Smooth muscle cell (in vitro differentiated cells): ENCODE measurements around the gene TMEM47. TPM values are rescaled to one million over a fixed set of nuclear protein-coding genes. Genes with fewer than 3 reads are reported as not detected.

Experiments
- DNase-seq: peaks from one replicate; lab custom pipeline; 2025; ENCODE audit not compliant: unreplicated experiment; lab: John Stamatoyannopoulos, UW
- H2AFZ ChIP-seq: fragments of 200-600 bp; sonication (generic); 2 replicates; pipeline ENCODE4 v1.6.0; 2016; ENCODE audit warnings: antibody characterized with exemption, low read depth, mild to moderate bottlenecking
- H3F3A ChIP-seq: fragments of 200-600 bp; sonication (generic); 2 replicates; pipeline ENCODE4 v1.6.0; 2017; ENCODE audit warnings: antibody characterized with exemption, low read depth
- H3K27ac ChIP-seq: fragments of 200-600 bp; sonication (generic); 2 replicates; pipeline ENCODE4 v1.5.1; 2016; ENCODE audit warnings: low read depth, mild to moderate bottlenecking
- H3K27me3 ChIP-seq: fragments of 200-600 bp; sonication (generic); 2 replicates; pipeline ENCODE4 v1.6.1; 2016; ENCODE audit warnings: low read depth, mild to moderate bottlenecking
- H3K36me3 ChIP-seq: fragments of 200-600 bp; sonication (generic); 2 replicates; pipeline ENCODE4 v1.5.1; 2016; ENCODE audit warnings: low read depth
- H3K4me1 ChIP-seq: fragments of 200-600 bp; sonication (generic); 2 replicates; pipeline ENCODE4 v1.5.1; 2016; ENCODE audit warnings: low read depth
- H3K4me2 ChIP-seq: fragments of 200-600 bp; sonication (generic); 2 replicates; pipeline ENCODE4 v1.6.0; 2016; ENCODE audit warnings: mild to moderate bottlenecking
- H3K4me3 ChIP-seq: fragments of 200-600 bp; sonication (generic); 2 replicates; pipeline ENCODE4 v1.5.1; 2016; ENCODE audit warnings: mild to moderate bottlenecking
- H3K79me2 ChIP-seq: fragments of 200-600 bp; sonication (generic); 2 replicates; pipeline ENCODE4 v1.6.0; 2016; ENCODE audit warnings: low read depth, mild to moderate bottlenecking
- H3K9ac ChIP-seq: fragments of 200-600 bp; sonication (generic); 2 replicates; pipeline ENCODE4 v1.6.0; 2016; ENCODE audit warnings: low read depth
- H3K9me3 ChIP-seq: fragments of 200-600 bp; sonication (generic); replicated peaks from 2 replicates; pipeline ENCODE4 v1.5.1; 2016; ENCODE audit warnings: low read depth
- H4K20me1 ChIP-seq: fragments of 200-600 bp; sonication (generic); 2 replicates; pipeline ENCODE4 v1.6.0; 2016; ENCODE audit warnings: low read depth
- WGBS: methylation state at CpG from one replicate; pipeline ENCODE4 v1.1.7; 2016; ENCODE audit warnings: low lambda C conversion rate; 5-methylcytosine and 5-hydroxymethylcytosine counted together
- polyA plus RNA-seq: library from polyadenylated mRNA; unstranded; fragments of >200 nt; fragmentation: Nextera tagmentation; extraction: Ambion mirVana; gene quantifications from 2 replicates; pipeline ENCODE4 v1.2.1, GENCODE V29; 2016
- total RNA-seq: library from RNA; depleted of rRNA; stranded (reverse); fragments of >200 nt; gene quantifications from 2 replicates; pipeline ENCODE4 v1.2.3, GENCODE V29; 2014
- TF ChIP-seq, protein P1 (sequence below): fragments of 200-600 bp; sonication (generic); IDR thresholded peaks from 2 replicates; pipeline ENCODE4 v1.5.1; 2017; ENCODE audit warnings: borderline replicate concordance, mild to moderate bottlenecking, antibody characterized with exemption; ENCODE audit not compliant: insufficient read depth, poor library complexity, severe bottlenecking

The TMEM47 gene
- total and polyA plus RNA-seq, 2 experiments from 2014 or later: 19.5 to 36.8 TPM

GRCh38 chrX:34580069-34580468, 77.0 kb downstream of the TMEM47 start:
- no peak overlapping the region for H3K4me2 ChIP-seq
- no peaks in the 10 kb centered on the region for H3K27me3 ChIP-seq
- H3K9ac ChIP-seq: no peak overlapping the region
- no peaks in the 10 kb centered on the region for H3K4me1 ChIP-seq
- WGBS: 93% methylated on average over 2 of the region's 2 CpGs
- no peak overlapping the region for H3K27ac ChIP-seq
- DNase-seq: no peak
- no peaks in the 10 kb centered on the region for H3F3A ChIP-seq
- no peaks in the 10 kb centered on the region for H3K79me2 ChIP-seq
- no peak overlapping the region for H2AFZ ChIP-seq
- no peak overlapping the region for H3K4me3 ChIP-seq
- H3K9me3 ChIP-seq: no peaks in the 10 kb centered on the region
- no peaks in the 10 kb centered on the region for H3K36me3 ChIP-seq
- no peaks in the 10 kb centered on the region for H4K20me1 ChIP-seq
- TF ChIP-seq, protein P1, sequence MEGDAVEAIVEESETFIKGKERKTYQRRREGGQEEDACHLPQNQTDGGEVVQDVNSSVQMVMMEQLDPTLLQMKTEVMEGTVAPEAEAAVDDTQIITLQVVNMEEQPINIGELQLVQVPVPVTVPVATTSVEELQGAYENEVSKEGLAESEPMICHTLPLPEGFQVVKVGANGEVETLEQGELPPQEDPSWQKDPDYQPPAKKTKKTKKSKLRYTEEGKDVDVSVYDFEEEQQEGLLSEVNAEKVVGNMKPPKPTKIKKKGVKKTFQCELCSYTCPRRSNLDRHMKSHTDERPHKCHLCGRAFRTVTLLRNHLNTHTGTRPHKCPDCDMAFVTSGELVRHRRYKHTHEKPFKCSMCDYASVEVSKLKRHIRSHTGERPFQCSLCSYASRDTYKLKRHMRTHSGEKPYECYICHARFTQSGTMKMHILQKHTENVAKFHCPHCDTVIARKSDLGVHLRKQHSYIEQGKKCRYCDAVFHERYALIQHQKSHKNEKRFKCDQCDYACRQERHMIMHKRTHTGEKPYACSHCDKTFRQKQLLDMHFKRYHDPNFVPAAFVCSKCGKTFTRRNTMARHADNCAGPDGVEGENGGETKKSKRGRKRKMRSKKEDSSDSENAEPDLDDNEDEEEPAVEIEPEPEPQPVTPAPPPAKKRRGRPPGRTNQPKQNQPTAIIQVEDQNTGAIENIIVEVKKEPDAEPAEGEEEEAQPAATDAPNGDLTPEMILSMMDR: no peak

GRCh38 chrX:34578237-34578636, 78.8 kb downstream of the TMEM47 start:
- no peak overlapping the region for H2AFZ ChIP-seq
- no peak overlapping the region for H3K27ac ChIP-seq
- TF ChIP-seq, protein P1: peak; percentile 64
- no peaks in the 10 kb centered on the region for H3F3A ChIP-seq
- WGBS: 11% methylated on average over 2 of the region's 2 CpGs
- no peaks in the 10 kb centered on the region for H3K9me3 ChIP-seq
- no peak overlapping the region for H3K4me2 ChIP-seq
- no peaks in the 10 kb centered on the region for H3K79me2 ChIP-seq
- no peak for DNase-seq
- H3K9ac ChIP-seq: no peak overlapping the region
- H3K27me3 ChIP-seq: no peaks in the 10 kb centered on the region
- H3K36me3 ChIP-seq: no peaks in the 10 kb centered on the region
- no peak overlapping the region for H3K4me3 ChIP-seq
- H4K20me1 ChIP-seq: no peaks in the 10 kb centered on the region
- H3K4me1 ChIP-seq: no peaks in the 10 kb centered on the region
